GM12864 (cell line): ENCODE measurements around the gene GALNTL6.
"Not testable (repeated sequence)": the region's sequence is repeated elsewhere in the genome, so short reads cannot be mapped to it uniquely, and the experiment has no call there.

Experiments used
- DNase-seq: peaks from one replicate; pipeline ENCODE4 v3.0.0-alpha.2; 2011; ENCODE audit warnings: low read depth
- H3K4me3 ChIP-seq: 2 replicates; pipeline ENCODE4 v1.5.1; 2011; ENCODE audit warnings: mild to moderate bottlenecking, low read depth, low read length, control low read depth
- CTCF ChIP-seq: IDR thresholded peaks from 2 replicates; pipeline ENCODE4 v1.5.1; 2011; ENCODE audit warnings: low read depth, mild to moderate bottlenecking, moderate library complexity, low read length, control low read depth, inconsistent platforms; ENCODE audit errors: missing control alignments

The GALNTL6 gene

GRCh38 chr4:172899861-172900260, 1086.7 kb downstream of the GALNTL6 start:
- no peak overlapping the region for H3K4me3 ChIP-seq
- TF ChIP-seq CTCF, result no peak
- DNase-seq, result no peak

DNA sequence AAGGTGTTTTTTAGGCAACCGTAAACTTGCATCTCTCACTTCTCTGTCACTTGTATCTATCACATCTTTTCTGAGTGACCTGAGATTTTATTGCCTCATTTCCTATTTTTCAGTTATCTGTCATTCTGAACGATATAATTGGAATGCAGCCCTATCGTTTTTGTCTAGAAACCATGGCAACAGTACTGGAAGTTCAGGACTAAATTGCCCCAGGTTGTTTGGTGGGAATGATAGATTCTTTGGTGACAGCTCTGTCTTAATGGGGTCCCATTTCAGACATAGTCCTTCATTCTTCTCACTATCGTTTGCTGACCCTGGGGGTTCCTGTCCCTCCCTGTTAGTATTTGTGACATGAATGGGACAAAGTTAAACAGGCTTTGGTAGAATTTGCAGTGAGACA, 1087.7 kb downstream of the GALNTL6 start:
- DNase-seq, result no peak
- no peak for TF ChIP-seq CTCF
- H3K4me3 ChIP-seq, result no peak overlapping the region

GRCh38 chr4:172912468-172912867, 1099.3 kb downstream of the GALNTL6 start:
- not testable (repeated sequence) for H3K4me3 ChIP-seq, DNase-seq

DNA sequence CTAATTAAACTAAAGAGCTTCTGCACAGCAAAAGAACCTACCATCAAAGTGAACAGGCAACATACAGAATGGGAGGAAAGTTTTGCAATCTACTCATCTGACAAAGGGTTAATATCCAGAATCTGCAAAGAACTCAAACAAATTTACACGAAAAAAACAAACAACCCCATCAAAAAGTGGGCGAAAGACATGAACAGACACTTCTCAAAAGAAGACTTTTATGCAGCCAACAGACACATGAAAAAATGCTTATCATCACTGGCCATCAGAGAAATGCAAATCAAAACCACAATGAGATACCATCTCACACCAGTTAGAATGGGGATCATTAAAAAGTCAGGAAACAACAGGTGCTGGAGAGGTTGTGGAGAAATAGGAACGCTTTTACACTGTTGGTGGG, 1104.2 kb downstream of the GALNTL6 start:
- H3K4me3 ChIP-seq, DNase-seq: not testable (repeated sequence)

GRCh38 chr4:172919269-172919668, 1106.1 kb downstream of the GALNTL6 start:
- H3K4me3 ChIP-seq, result no peak overlapping the region
- no peak for TF ChIP-seq CTCF
- DNase-seq, result no peak

- no peak for DNase-seq
- no peak for TF ChIP-seq CTCF
- no peak overlapping the region for H3K4me3 ChIP-seq
Measured at GRCh38 chr4:172927096-172927814, 1114.1 kb downstream of the GALNTL6 start.

GRCh38 chr4:172928347-172928746, 1115.1 kb downstream of the GALNTL6 start:
- DNase-seq, result no peak
- TF ChIP-seq CTCF, result no peak
- H3K4me3 ChIP-seq, result no peak overlapping the region

- H3K4me3 ChIP-seq, result no peak overlapping the region
- no peak for DNase-seq
- no peak for TF ChIP-seq CTCF
Measured at GRCh38 chr4:172938072-172938829, 1125.0 kb downstream of the GALNTL6 start.
